GM18505 (cell line): ENCODE data around the gene PAIP2B.

Experiments
- ATAC-seq: cut with Tn5 transposase; IDR thresholded peaks from one replicate; pipeline ENCODE4 v1.9.1; 2021; ENCODE audit not compliant: unreplicated experiment
- POLR2A ChIP-seq: IDR thresholded peaks from 4 replicates; pipeline ENCODE4 v1.6.1; 2011; ENCODE audit warnings: borderline replicate concordance; ENCODE audit not compliant: insufficient read depth, insufficient read length; ENCODE audit errors: extremely low read depth

PAIP2B gene, protein sequence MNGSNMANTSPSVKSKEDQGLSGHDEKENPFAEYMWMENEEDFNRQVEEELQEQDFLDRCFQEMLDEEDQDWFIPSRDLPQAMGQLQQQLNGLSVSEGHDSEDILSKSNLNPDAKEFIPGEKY

DNA sequence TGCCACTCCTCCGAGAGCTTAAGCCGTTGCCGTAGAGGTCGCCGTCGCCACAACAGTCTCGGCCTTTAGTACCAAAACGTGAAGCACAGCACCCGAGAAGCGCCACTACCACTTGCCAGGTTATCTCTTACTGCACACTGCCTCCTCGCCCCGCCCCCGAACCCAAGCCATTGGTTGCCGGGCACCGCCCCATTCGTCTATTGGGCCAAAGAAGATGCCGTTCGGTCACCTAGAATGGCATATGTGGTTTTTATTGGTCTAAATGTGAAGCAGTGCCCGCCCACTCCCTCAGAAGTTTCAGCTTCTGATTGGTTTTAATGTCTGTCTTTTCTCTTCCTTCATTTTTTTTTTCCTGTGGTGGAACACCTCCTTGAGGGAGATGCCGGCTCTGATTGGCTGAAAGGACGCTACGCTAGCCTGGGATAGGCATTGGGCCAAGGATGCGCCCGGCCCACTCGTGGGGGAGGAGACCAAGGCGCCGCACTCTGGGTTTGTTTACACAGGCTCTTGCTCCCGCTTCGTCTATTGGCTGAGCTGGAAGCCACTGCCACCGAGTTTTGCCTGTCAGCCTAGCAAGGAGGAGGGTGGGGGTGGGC lies at the start of gene PAIP2B:
Gene PAIP2B, minus strand, starts transcription at position 139 of the 596 bp plus-strand sequence. CDS start 24,514 bp downstream, outside the sequence.
- ATAC-seq, result peak; percentile 95
- peak; percentile 46 for TF ChIP-seq POLR2A

DNA sequence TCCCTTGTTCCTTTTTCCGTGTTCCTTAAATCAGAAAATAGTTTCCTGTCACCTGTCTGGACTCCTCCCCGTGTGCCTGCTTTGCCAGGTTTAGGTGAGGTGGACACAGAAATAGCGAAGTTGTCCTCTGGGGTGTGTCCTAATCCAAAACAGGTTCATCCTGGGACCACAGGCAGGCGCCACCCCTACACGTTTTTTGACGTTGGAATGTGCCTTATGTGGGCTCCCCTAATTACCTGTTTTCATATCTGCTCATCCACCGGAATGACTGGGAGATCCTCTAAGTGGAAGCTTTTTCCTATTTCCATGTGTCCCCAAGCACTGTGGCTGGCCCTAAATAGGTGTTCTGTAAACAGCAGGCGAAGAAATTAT lies 49.0 kb upstream of the PAIP2B start:
- peak; percentile 3 for ATAC-seq
- no peak for TF ChIP-seq POLR2A

DNA sequence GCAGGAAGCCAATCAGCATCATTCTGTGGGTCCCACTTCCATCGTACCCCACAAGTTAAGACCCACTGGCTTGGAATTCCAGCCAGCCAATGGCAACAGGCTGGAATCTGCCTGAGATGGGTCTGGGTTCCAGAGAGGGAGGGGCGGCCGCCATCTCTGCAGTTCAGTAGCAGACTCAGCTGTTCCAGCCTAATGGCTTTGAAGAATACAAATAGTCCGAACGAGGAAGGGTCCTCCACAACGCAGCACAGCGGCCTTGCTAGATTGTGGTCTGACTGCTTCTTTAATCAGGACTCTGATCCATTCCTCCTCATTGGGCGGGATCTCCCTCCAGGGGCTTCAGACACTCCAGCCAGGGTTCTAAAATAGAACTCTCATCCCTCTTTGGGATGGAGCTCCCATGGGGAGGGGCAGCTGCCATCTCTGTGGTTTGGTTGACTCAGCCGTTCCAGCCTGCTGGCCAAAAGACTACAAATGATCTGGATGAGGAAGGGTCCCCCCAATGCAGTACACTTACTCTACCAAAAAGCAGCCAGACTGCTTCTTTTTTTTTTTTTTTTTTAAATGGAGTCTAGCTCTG lies 42.7 kb upstream of the PAIP2B start:
- no peak for TF ChIP-seq POLR2A
- ATAC-seq, result no peak

DNA sequence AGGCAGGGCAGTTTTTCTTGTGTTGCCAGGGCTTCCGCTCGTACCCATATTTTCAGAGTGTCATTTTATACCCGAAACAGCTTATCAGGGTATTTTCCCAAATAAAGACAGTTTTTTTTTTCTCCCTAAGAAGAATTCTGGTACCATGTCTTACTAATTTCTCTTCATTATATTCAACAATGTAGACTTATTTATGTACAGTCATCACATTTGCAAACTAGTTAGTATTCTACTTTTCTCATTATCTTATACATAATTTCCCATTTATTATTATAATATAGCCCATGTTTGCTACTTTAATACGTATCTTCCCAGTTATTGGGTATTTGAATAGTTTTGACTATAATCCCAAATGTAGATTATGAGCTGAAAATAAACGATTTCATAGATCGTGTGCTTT lies 36.5 kb upstream of the PAIP2B start:
- ATAC-seq, result no peak
- no peak for TF ChIP-seq POLR2A

DNA sequence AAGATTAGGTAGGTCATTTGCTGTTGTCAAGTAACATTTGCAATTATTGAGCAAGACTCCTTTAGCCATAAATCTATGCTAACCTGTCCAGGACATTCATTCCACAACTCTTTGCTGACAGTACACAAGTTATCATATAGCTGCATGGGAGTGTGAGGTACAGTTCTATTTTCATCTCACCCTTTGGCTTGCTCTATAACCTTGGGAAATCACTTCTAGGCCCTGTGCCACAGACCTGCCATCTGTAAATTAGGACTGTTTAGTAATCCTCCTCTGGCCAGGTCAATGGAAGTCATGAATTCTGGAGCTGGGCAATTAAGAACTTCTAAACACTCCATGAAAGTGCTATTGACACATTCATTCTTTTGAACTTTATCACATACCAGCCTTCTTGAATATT lies 34.6 kb upstream of the PAIP2B start:
- no peak for TF ChIP-seq POLR2A
- ATAC-seq, result no peak

DNA sequence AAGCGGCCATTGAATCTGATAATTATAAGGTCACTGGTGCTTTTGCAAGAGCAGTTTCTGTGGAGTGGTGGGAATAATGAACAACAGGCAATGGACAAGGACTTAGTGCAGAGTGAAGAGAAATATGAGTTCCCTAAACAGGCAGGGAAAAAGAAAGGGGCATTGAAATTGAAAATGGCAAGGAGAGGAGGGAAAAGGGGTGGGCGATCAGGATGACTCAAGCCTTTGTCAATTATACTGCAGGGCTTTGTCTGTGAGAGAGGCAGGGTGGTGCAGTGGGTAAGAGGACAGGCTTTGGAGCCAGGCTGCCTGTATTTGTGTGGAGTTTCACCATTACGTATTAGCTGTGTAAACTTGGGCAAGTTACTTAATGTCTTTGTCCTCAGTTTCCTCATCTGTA lies 29.5 kb upstream of the PAIP2B start:
- no peak for ATAC-seq
- no peak for TF ChIP-seq POLR2A

DNA sequence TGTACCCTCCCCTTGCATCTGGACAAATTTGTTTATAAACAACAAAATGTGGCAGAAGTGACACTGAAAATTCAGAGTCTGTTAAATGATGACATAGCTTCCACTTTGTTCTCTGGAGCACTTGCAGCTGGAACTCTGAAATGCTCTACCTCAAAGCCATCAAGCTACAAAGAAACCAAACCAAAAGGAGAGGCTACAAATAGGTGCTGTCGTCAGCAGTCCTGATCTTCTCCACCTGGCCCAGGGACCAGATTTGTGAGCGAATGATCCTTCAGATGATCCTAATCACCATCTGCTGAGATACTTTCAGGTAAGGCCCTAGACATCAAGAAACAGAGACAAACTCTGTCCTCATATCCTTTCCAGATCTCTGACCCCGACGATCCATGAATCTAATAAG lies 27.9 kb upstream of the PAIP2B start:
- no peak for ATAC-seq
- TF ChIP-seq POLR2A, result no peak

DNA sequence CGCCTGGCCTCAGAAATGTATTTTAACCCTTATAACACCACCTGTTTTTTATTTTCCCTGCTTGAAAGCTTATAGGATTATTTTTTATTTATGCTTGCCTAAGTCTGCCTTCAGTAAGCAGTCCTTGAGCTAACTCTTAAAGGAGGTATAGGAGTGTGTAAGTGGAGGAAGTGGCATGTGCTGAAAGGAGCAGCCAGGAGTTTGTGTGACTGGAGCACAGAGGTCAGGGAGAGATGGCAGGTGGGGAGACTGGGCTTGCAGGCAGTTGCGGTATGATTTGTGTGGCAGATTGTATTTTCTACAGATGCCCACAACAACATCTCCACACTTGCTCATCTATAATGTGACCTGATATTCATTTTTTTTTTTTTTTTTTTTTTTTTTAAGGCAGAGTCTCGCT lies 27.2 kb upstream of the PAIP2B start:
- no peak for TF ChIP-seq POLR2A
- no peak for ATAC-seq

DNA sequence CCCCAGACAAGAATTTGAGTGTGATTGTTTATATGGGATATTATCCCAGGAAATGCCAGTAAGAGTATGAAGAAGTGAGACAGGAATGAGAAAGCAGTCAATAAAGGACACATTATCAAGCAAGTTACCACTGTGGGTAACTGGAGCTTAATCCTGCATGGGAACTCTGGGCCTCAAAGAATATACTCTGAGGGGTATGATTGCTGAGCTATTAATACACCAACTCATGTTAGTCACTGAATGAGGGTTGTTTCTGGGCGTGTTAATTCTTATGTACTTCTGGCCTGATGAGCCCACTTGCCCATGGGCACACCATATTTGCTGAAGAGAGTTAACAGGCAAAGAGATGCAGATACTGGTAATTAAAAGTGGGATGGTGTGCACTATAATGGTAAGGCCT lies 26.6 kb upstream of the PAIP2B start:
- TF ChIP-seq POLR2A, result no peak
- ATAC-seq, result no peak

DNA sequence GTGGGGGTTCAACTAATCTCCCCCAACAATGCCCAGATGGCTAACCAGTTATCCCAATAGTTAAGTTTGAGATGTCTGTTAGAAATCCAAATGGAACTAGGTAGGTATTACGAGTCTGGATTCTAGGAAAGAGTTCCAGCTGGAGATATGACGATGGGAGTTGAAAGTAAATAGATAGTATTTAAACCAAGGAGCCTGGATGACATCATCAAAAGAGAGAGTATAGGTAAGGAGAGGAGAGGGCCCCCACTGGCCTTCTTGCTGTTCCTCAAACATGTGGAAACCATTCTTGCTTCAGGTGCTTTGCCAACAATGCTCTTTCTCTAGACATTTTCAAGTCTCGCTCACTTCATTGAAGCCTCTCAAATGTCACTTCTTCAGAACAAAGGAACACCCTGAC lies 26.0 kb upstream of the PAIP2B start:
- TF ChIP-seq POLR2A, result no peak
- ATAC-seq, result no peak

DNA sequence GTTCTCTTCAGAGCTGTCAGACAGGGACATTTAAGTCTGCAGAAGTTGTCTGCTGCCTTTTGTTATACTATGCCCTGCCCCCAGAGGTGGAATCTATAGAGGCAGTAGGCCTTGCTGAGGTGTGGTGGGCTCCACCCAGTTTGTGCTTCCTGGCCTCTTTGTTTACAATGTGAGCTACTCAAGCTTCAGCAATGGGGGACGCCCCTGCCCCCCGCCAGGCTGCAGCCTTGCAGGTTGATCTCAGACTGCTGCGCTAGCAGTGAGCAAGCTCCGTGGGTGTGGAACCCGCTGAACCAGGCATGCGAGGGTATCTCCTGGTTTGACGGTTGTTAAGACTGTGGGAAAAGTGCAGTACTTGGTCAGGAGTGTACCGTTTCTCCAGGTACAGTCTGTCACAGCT lies 24.0 kb upstream of the PAIP2B start:
- ATAC-seq, result no peak
- no peak for TF ChIP-seq POLR2A

DNA sequence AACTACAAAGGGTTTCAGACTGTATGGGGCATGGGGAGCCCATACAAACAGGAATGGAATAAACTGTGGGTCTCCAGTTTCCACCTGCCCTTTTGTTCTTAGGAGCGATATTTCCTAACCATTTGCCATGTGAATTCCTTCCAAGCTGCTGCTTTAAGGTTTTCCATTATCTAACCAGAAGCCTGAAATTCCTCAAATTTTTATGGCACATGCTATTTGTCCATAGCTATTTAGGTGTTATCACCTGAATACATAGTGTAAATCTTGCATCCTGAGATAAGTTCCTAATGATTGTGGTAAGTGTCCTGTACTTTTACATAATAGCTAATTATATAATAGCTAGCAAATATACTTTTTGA lies 17.4 kb upstream of the PAIP2B start:
- ATAC-seq, result no peak
- no peak for TF ChIP-seq POLR2A

DNA sequence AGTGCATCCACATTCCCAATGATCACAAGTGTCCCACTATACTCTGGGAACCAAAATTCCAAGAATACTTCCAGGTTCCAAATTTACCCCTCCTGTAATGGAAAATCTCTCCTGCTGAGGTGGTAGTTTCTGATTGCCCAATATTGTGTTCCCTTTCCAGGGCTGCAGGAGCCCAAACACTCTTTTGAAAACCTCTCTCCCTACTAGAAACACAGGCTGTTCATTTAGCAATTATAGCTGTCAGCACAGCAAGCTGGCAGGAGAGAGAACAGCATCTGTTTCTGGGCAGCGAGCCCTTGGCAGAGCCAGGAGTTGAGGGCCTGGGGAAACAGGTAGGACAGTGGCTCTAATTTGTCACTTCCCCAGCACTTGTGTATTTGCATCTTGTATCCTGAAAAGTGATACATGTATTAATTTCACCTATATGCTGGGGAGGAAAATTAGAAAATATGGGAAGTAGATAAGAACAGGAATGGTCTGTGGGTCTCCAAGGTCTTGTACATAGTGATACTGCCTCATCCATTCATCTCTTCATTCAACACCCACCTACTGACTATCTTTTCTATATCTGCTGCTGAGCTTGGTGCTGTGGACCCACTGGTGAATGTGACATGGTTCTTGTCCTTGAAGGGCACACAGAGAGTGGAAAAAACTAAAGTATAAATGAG lies 16.9 kb upstream of the PAIP2B start:
- ATAC-seq, result no peak
- no peak for TF ChIP-seq POLR2A

DNA sequence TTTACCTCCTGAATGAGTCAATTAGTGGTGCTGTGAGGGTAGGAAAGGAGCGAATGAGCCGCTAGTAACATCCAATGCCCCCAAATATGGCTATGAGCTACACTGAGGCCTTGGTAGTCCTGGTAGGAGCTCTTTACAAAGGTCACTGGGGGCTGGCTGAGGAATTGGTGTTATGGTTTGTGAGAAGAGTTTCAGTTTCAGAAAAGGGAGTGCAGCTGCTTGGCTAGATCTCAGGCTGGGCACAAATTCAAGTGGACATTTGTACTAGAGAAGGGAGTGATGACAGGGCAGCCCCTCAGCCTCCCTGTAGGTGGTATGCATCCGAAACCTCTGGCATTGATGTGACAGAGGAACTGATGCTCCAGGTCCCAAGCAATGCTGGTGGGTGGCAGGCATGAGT lies 13.9 kb upstream of the PAIP2B start:
- no peak for ATAC-seq
- no peak for TF ChIP-seq POLR2A
